Spleen (tissue), 11 donors: ENCODE measurements around the gene HDAC3. TPM values are rescaled to one million over a fixed set of nuclear protein-coding genes. Genes with fewer than 3 reads are reported as not detected.
A peak's percentile ranks its signal among the peaks of the same experiment; 100 is the strongest.

Experiments
- DNase-seq: peaks from one replicate; pipeline ENCODE4 v3.0.0-alpha.2; 2020
- H3K27ac ChIP-seq, 8 donors: fragments of 200-600 bp; sonication (generic) in 7 of 8; 1 replicate in 4 of 8; 2 replicates in 4 of 8; pipeline versions ENCODE4 v1.5.0 to v1.8.0; 2016 to 2021; ENCODE audit warnings: inconsistent platforms in 4 of 8, mild to moderate bottlenecking in 4 of 8, moderate library complexity in 1 of 8
- H3K27me3 ChIP-seq, 7 donors: fragments of 200-600 bp; sonication (generic) in 6 of 7; replicated peaks in 1 of 7; 1 replicate in 4 of 7; 2 replicates in 3 of 7; pipeline versions ENCODE4 v1.5.0 to v1.8.0; 2016 to 2021; ENCODE audit warnings: inconsistent platforms in 3 of 7, mild to moderate bottlenecking in 1 of 7
- H3K36me3 ChIP-seq, 6 donors: fragments of 200-600 bp; sonication (generic) in 5 of 6; 1 replicate in 4 of 6; 2 replicates in 2 of 6; pipeline versions ENCODE4 v1.5.0 to v1.8.0; 2016 to 2021; ENCODE audit warnings: inconsistent platforms in 2 of 6
- H3K4me1 ChIP-seq, 6 donors: fragments of 200-600 bp; sonication (generic) in 5 of 6; 1 replicate in 3 of 6; 2 replicates in 3 of 6; pipeline versions ENCODE4 v1.5.0 to v1.8.0; 2016 to 2021; ENCODE audit warnings: inconsistent platforms in 3 of 6
- H3K4me3 ChIP-seq, 8 donors: fragments of 200-600 bp; sonication (generic) in 7 of 8; 1 replicate in 4 of 8; 2 replicates in 4 of 8; pipeline versions ENCODE4 v1.5.0 to v1.8.0; 2016 to 2021; ENCODE audit warnings: inconsistent platforms in 4 of 8, mild to moderate bottlenecking in 4 of 8, moderate library complexity in 2 of 8
- H3K9me3 ChIP-seq, 8 donors: fragments of 200-600 bp; sonication (generic) in 7 of 8; 1 replicate in 4 of 8; 2 replicates in 4 of 8; pipeline versions ENCODE4 v1.5.0 to v1.8.0; 2016 to 2021; ENCODE audit warnings: inconsistent platforms in 4 of 8
- CTCF ChIP-seq, 11 experiments: fragments of 200-600 bp in 7 of 11; fragments of 450-650 bp in 4 of 11; sonication (generic) in 4 of 11; IDR thresholded peaks in 8 of 11; conservative IDR thresholded peaks in 3 of 11; 1 replicate in 7 of 11; 2 replicates in 4 of 11; pipeline versions ENCODE4 v1.4.0 to v1.8.0; 2016 to 2021; ENCODE audit warnings: antibody characterized with exemption in 11 of 11, inconsistent platforms in 4 of 11, mild to moderate bottlenecking in 1 of 11
- POLR2A ChIP-seq, 3 donors: fragments of 450-650 bp; IDR thresholded peaks; one replicate each; pipeline ENCODE4 v1.5.1; 2017; ENCODE audit warnings: antibody characterized with exemption in 3 of 3, mild to moderate bottlenecking in 1 of 3
- POLR2AphosphoS5 ChIP-seq, 3 donors: sonication (generic); formaldehyde crosslinking; IDR thresholded peaks; one replicate each; pipeline ENCODE4 v1.5.1; 2017; ENCODE audit warnings: antibody characterized with exemption in 3 of 3
- WGBS, 5 donors: extraction: QIAGEN DNeasy Blood & Tissue Kit in 3 of 5; methylation state at CpG; one replicate each; pipeline versions ENCODE4 v1.1.5 to v1.1.7; 2013 to 2018; 5-methylcytosine and 5-hydroxymethylcytosine counted together
- intact Hi-C: fragments of 100-400 bp; cut with DNase I; formaldehyde crosslinking; loops from one replicate; pipeline ENCODE4 v1.15.0; 2023; ENCODE audit warnings: low total_unique reads
- polyA plus RNA-seq, 3 donors: library from polyadenylated mRNA; stranded (reverse); fragments of 200-250 nt; gene quantifications; one replicate each; pipeline ENCODE4 v1.2.1, GENCODE V29; 2013
- total RNA-seq, 7 donors: library from RNA; depleted of rRNA in 3 of 7; stranded (reverse); fragments of >200 nt in 3 of 7; fragmentation: NEBNext Ultra II Directional in 4 of 7; extraction: Animal tissue kit (Norgen Biotek cat#: 25700) in 4 of 7; gene quantifications; one replicate each; pipeline versions ENCODE4 v1.1.0 to v1.2.1, GENCODE V29; 2016 to 2021
- donor health status: healthy with polysubstance abuse.
- donor health status: DM: no; HTN: no; CAD: no; lungs with moderate emphysema.
- donor health status: DM: no; HTN: no; CAD: no.
- donor health status: Bipolar disorder and iron deficiency.
- donor health status: healthy.
- donor health status: DM: no; HTN: no; CAD: no.
- donor health status: DM: yes; HTN: yes; CAD: no.

The HDAC3 gene
- total and polyA plus RNA-seq, 10 donors: 51.1 to 108 (median 64.8) TPM

GRCh38 chr5:141655020-141655419, 18.4 kb upstream of the HDAC3 start:
- Histone ChIP-seq H3K27ac (no peak overlapping the region), H3K9me3 (no peaks in the 10 kb centered on the region), H3K4me3 (no peak overlapping the region), H3K27me3 (no peaks in the 10 kb centered on the region), H3K4me1 (peaks cover 9 to 21% (median 18%) of the 10 kb centered on the region in 6 donors), H3K36me3 (peaks cover 0 to 66% (median 6%) of the 10 kb centered on the region in 6 donors)
- 87 to 94% (median 89%) methylated on average over 7 of the region's 7 CpGs for WGBS, 5 donors
- intact Hi-C loops: no loop called here
- TF ChIP-seq CTCF (IDR thresholded peaks at IDR 0.05 in 8 of 11, conservative IDR thresholded peaks at IDR 0.05 in 3 of 11) (no peak), POLR2A (IDR thresholded peaks at IDR 0.05) (no peak), POLR2AphosphoS5 (IDR thresholded peaks at IDR 0.05) (no peak)
- no peak for DNase-seq

- intact Hi-C loops: no loop called here
- no peak overlapping the region for H3K4me3 ChIP-seq
These were observed 17.6 kb upstream of the HDAC3 start for GRCh38 chr5:141654298-141654697.

GRCh38 chr5:141651728-141652105, 15.1 kb upstream of the HDAC3 start:
- Histone ChIP-seq H3K27me3 (no peaks in the 10 kb centered on the region), H3K9me3 (no peaks in the 10 kb centered on the region), H3K27ac (peak overlapping the region; percentile 44 to 89 (median 80)), H3K4me3 (peak overlapping the region; percentile 59 to 88 (median 66)), H3K36me3 (peaks cover 0 to 61% (median 13%) of the 10 kb centered on the region in 6 donors), H3K4me1 (peaks cover 9 to 34% (median 20%) of the 10 kb centered on the region in 6 donors)
- 56 to 64% (median 61%) methylated on average over 9 of the region's 9 CpGs for WGBS, 5 donors
- intact Hi-C loops: no loop called here
- TF ChIP-seq CTCF (IDR thresholded peaks at IDR 0.05 in 8 of 11, conservative IDR thresholded peaks at IDR 0.05 in 3 of 11): no peak
- no peak for TF ChIP-seq POLR2AphosphoS5 (IDR thresholded peaks at IDR 0.05)
- TF ChIP-seq POLR2A (IDR thresholded peaks at IDR 0.05): no peak
- DNase-seq: no peak

More at GRCh38 chr5:141654298-141654697, 17.6 kb upstream of the HDAC3 start:
- Histone ChIP-seq H3K27me3 (no peaks in the 10 kb centered on the region), H3K27ac (no peak overlapping the region), H3K36me3 (peaks cover 0 to 61% (median 6%) of the 10 kb centered on the region in 6 donors), H3K9me3 (no peaks in the 10 kb centered on the region), H3K4me1 (peaks cover 9 to 29% (median 20%) of the 10 kb centered on the region in 6 donors)
- TF ChIP-seq POLR2A (IDR thresholded peaks at IDR 0.05) (no peak), CTCF (IDR thresholded peaks at IDR 0.05 in 8 of 11, conservative IDR thresholded peaks at IDR 0.05 in 3 of 11) (no peak), POLR2AphosphoS5 (IDR thresholded peaks at IDR 0.05) (no peak)
- WGBS, 5 donors: 65 to 85% (median 69%) methylated on average over 2 of the region's 2 CpGs
- no peak for DNase-seq

GRCh38 chr5:141650851-141651727, 14.4 kb upstream of the HDAC3 start, which contains the start of gene FCHSD1:
Gene FCHSD1, minus strand, starts transcription at chr5:141651418. Its CDS starts 50 bp downstream, at chr5:141651368.
- H3K36me3 ChIP-seq: peaks cover 0 to 61% (median 19%) of the 10 kb centered on the region in 6 donors
- peaks cover 9 to 34% (median 20%) of the 10 kb centered on the region in 6 donors for H3K4me1 ChIP-seq
- no peaks in the 10 kb centered on the region for H3K9me3 ChIP-seq
- peak within 1 kb of the TSS; percentile 44 to 89 (median 80) for H3K27ac ChIP-seq
- H3K27me3 ChIP-seq: no peaks in the 10 kb centered on the region
- 4 to 12% (median 6%) methylated on average over 25 to 50 of the region's 50 CpGs for WGBS, 5 donors
- intact Hi-C loops: no loop called here
- TF ChIP-seq POLR2A (IDR thresholded peaks at IDR 0.05): no peak
- TF ChIP-seq CTCF (IDR thresholded peaks at IDR 0.05 in 8 of 11, conservative IDR thresholded peaks at IDR 0.05 in 3 of 11): peak in 8 of 11 experiments; percentile 5 to 52 (median 30)
- peak; percentile 80 to 90 (median 83) for TF ChIP-seq POLR2AphosphoS5 (IDR thresholded peaks at IDR 0.05)
- peak within 1 kb of the TSS; percentile 59 to 88 (median 66) for H3K4me3 ChIP-seq
- DNase-seq: peak; percentile 98
